HG03064 (cell line): Measurements from ENCODE around the gene GRID2.

Experiments used
- ATAC-seq: cut with Tn5 transposase; IDR thresholded peaks from one replicate; pipeline ENCODE4 v1.9.1; 2021; ENCODE audit warnings: low read depth; ENCODE audit not compliant: unreplicated experiment

Gene GRID2

GRCh38 chr4:92658318-92658717, 354.6 kb downstream of the GRID2 start:
- ATAC-seq: no peak

- ATAC-seq: no peak
These were observed 374.0 kb downstream of the GRID2 start for GRCh38 chr4:92677805-92678204.

GRCh38 chr4:92678292-92678691, 374.5 kb downstream of the GRID2 start:
- no peak for ATAC-seq

- no peak for ATAC-seq
These were observed 375.4 kb downstream of the GRID2 start for GRCh38 chr4:92679149-92679548.

- no peak for ATAC-seq
These were observed 410.9 kb downstream of the GRID2 start for GRCh38 chr4:92714640-92715039.

GRCh38 chr4:92733231-92733630, 429.5 kb downstream of the GRID2 start:
- ATAC-seq: no peak

GRCh38 chr4:92735025-92735665, 431.4 kb downstream of the GRID2 start:
- ATAC-seq: no peak

- no peak for ATAC-seq
These were observed 456.7 kb downstream of the GRID2 start for GRCh38 chr4:92760433-92760832.

- no peak for ATAC-seq
These were observed 472.3 kb downstream of the GRID2 start for GRCh38 chr4:92776080-92776479.

- no peak for ATAC-seq
These were observed 486.0 kb downstream of the GRID2 start for GRCh38 chr4:92789741-92790140.

- ATAC-seq: no peak
These were observed 488.2 kb downstream of the GRID2 start for GRCh38 chr4:92791871-92792440.

- ATAC-seq: no peak
These were observed 505.6 kb downstream of the GRID2 start for GRCh38 chr4:92809381-92809780.

- no peak for ATAC-seq
These were observed 508.9 kb downstream of the GRID2 start for GRCh38 chr4:92812652-92813051.

GRCh38 chr4:92814677-92815076, 510.9 kb downstream of the GRID2 start:
- no peak for ATAC-seq

GRCh38 chr4:92825256-92825655, 521.5 kb downstream of the GRID2 start:
- ATAC-seq: no peak

- ATAC-seq: no peak
These were observed 522.0 kb downstream of the GRID2 start for GRCh38 chr4:92825791-92826190.

- ATAC-seq: no peak
These were observed 527.0 kb downstream of the GRID2 start for GRCh38 chr4:92830771-92831170.

GRCh38 chr4:92840880-92841279, 537.1 kb downstream of the GRID2 start:
- no peak for ATAC-seq

- ATAC-seq: no peak
These were observed 540.0 kb downstream of the GRID2 start for GRCh38 chr4:92843784-92844183.

GRCh38 chr4:92847026-92847425, 543.3 kb downstream of the GRID2 start:
- ATAC-seq: no peak

- no peak for ATAC-seq
These were observed 558.7 kb downstream of the GRID2 start for GRCh38 chr4:92862509-92862908.

- no peak for ATAC-seq
These were observed 560.3 kb downstream of the GRID2 start for GRCh38 chr4:92864096-92864495.

- ATAC-seq: no peak
These were observed 568.8 kb downstream of the GRID2 start for GRCh38 chr4:92872604-92873003.
